ENCODE results near the gene SGSM1. TPM values are rescaled to one million over a fixed set of nuclear protein-coding genes. Genes with fewer than 3 reads are reported as not detected.

SGSM1 gene
- total RNA-seq, 1 experiment from 2014 or later: 5.1 TPM

DNA sequence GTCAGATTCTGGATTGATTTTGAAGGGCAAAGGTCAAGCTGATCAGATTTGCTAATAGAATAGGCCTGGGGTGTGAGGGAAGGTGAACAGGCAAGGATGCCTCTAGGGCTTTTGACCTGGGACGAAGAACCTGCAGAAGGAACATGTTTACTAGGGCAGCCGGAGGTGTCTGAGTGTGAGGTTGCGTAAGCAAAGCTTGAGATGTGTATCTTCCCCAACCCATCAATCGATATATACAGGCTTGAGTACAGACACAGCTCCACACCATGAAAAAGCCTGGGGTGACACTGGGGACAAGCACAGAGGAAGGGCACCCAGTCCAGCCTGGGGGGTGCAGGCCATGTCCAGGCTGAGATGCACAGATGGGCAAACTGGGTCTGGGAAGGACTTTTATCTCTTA is 139.4 kb downstream of the SGSM1 start:
- no peak for TF ChIP-seq FOSL1 (IDR thresholded peaks at IDR 0.05; ENCODE audit: low read depth)
- TF ChIP-seq EZH2phosphoT487 (IDR thresholded peaks at IDR 0.05; ENCODE audit: borderline replicate concordance): no peak
- no peak for TF ChIP-seq SIN3A (IDR thresholded peaks at IDR 0.05; ENCODE audit: low read depth)
- no peak for TF ChIP-seq ELF1 (IDR thresholded peaks at IDR 0.05; ENCODE audit: borderline replicate concordance, low read depth)
- TF ChIP-seq, protein P1, sequence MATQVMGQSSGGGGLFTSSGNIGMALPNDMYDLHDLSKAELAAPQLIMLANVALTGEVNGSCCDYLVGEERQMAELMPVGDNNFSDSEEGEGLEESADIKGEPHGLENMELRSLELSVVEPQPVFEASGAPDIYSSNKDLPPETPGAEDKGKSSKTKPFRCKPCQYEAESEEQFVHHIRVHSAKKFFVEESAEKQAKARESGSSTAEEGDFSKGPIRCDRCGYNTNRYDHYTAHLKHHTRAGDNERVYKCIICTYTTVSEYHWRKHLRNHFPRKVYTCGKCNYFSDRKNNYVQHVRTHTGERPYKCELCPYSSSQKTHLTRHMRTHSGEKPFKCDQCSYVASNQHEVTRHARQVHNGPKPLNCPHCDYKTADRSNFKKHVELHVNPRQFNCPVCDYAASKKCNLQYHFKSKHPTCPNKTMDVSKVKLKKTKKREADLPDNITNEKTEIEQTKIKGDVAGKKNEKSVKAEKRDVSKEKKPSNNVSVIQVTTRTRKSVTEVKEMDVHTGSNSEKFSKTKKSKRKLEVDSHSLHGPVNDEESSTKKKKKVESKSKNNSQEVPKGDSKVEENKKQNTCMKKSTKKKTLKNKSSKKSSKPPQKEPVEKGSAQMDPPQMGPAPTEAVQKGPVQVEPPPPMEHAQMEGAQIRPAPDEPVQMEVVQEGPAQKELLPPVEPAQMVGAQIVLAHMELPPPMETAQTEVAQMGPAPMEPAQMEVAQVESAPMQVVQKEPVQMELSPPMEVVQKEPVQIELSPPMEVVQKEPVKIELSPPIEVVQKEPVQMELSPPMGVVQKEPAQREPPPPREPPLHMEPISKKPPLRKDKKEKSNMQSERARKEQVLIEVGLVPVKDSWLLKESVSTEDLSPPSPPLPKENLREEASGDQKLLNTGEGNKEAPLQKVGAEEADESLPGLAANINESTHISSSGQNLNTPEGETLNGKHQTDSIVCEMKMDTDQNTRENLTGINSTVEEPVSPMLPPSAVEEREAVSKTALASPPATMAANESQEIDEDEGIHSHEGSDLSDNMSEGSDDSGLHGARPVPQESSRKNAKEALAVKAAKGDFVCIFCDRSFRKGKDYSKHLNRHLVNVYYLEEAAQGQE (IDR thresholded peaks at IDR 0.05; ENCODE audit: low read depth): no peak
- TF ChIP-seq EGR1 (IDR thresholded peaks at IDR 0.05; ENCODE audit: low read depth): no peak
- no peak for TF ChIP-seq CBX3 (IDR thresholded peaks at IDR 0.05; ENCODE audit: low read depth)
- TF ChIP-seq, protein P2, sequence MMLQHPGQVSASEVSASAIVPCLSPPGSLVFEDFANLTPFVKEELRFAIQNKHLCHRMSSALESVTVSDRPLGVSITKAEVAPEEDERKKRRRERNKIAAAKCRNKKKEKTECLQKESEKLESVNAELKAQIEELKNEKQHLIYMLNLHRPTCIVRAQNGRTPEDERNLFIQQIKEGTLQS (IDR thresholded peaks at IDR 0.05): no peak
- TF ChIP-seq, protein P3, sequence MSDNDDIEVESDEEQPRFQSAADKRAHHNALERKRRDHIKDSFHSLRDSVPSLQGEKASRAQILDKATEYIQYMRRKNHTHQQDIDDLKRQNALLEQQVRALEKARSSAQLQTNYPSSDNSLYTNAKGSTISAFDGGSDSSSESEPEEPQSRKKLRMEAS (IDR thresholded peaks at IDR 0.05): no peak
- TF ChIP-seq POLR2A (IDR thresholded peaks at IDR 0.05; ENCODE audit: borderline replicate concordance, extremely low read depth, insufficient read depth, insufficient read length): no peak
- ChIA-PET POLR2A (no interaction called here), CTCF (no interaction called here), RAD21 (ENCODE audit: low non-redundant PET in 1 of 2, low total read pairs in 2 of 2, uncharacterized antibody in 2 of 2, unreplicated experiment in 2 of 2) (no interaction called here)
- H4K20me1 ChIP-seq (ENCODE audit: insufficient read depth): no peaks in the 10 kb centered on the region
- H3K9ac ChIP-seq (ENCODE audit: low read length): no peak overlapping the region
- H3K27ac ChIP-seq (ENCODE audit: low read depth, low read length): no peak overlapping the region
- peaks cover 2 to 7% of the 10 kb centered on the region in 2 experiments; a peak in 3 of 4 replicates for H3K4me1 ChIP-seq (ENCODE audit: control insufficient read depth in 1 of 2, insufficient read depth in 2 of 2, low read length in 2 of 2)
- H3K79me2 ChIP-seq (ENCODE audit: insufficient read depth, low read length): no peaks in the 10 kb centered on the region
- H3K27me3 ChIP-seq (ENCODE audit: insufficient read depth, low read length): no peaks in the 10 kb centered on the region
- no peak overlapping the region for H2AFZ ChIP-seq (ENCODE audit: low read depth, low read length, poor library complexity, severe bottlenecking)
- no peak for DNase-seq (ENCODE audit: low read depth, low spot score)
- no peak overlapping the region for H3K4me2 ChIP-seq (ENCODE audit: low read length)
- H3K36me3 ChIP-seq (ENCODE audit: control insufficient read depth in 1 of 2, insufficient read depth in 2 of 2, low read length in 2 of 2): no peaks in the 10 kb centered on the region
- intact Hi-C loops (cut with micrococcal nuclease): no loop called here
- H3K4me3 ChIP-seq (replicated peaks in 1 of 2; ENCODE audit: low read depth in 1 of 2, low read length in 2 of 2): no peak overlapping the region
- no peak for ATAC-seq
- no peaks in the 10 kb centered on the region for H3K9me2 ChIP-seq (ENCODE audit: insufficient read depth)
- H3K9me3 ChIP-seq (ENCODE audit: control insufficient read depth in 1 of 2, insufficient read depth in 1 of 2, low read depth in 1 of 2, low read length in 2 of 2): no peaks in the 10 kb centered on the region
- no TSS peak for BruUV-seq (replicated peaks)
